KOPT-K1 (cell line): Measurements from ENCODE around the gene PPP2R5C.

ENCODE experiments used
- H3K27ac ChIP-seq: fragments of 200-600 bp; sonication (generic); 2 replicates; pipeline ENCODE4 v1.5.1; 2016; ENCODE audit warnings: antibody characterized with exemption, mild to moderate bottlenecking, low read depth, low read length; ENCODE audit not compliant: poor library complexity, severe bottlenecking
- H3K36me3 ChIP-seq: fragments of 200-600 bp; sonication (generic); 2 replicates; pipeline ENCODE4 v1.5.1; 2017; ENCODE audit warnings: antibody characterized with exemption, mild to moderate bottlenecking, low read length, moderate library complexity; ENCODE audit not compliant: insufficient read depth
- H3K9me3 ChIP-seq: fragments of 200-600 bp; sonication (generic); 2 replicates; pipeline ENCODE4 v1.5.1; 2017; ENCODE audit warnings: antibody characterized with exemption, low read length, mild to moderate bottlenecking; ENCODE audit not compliant: insufficient read depth, poor library complexity, severe bottlenecking

The PPP2R5C gene

GRCh38 chr14:101954501-101954900 is 193.0 kb downstream of the PPP2R5C start:
- no peaks in the 10 kb centered on the region for H3K36me3 ChIP-seq
- no peak overlapping the region for H3K27ac ChIP-seq
- no peaks in the 10 kb centered on the region for H3K9me3 ChIP-seq

- no peaks in the 10 kb centered on the region for H3K9me3 ChIP-seq
- H3K36me3 ChIP-seq, result no peaks in the 10 kb centered on the region
- H3K27ac ChIP-seq, result no peak overlapping the region
Observed at GRCh38 chr14:101955695-101956161, 194.2 kb downstream of the PPP2R5C start.

GRCh38 chr14:101956179-101956885 is 194.8 kb downstream of the PPP2R5C start:
- H3K27ac ChIP-seq, result no peak overlapping the region
- H3K9me3 ChIP-seq, result no peaks in the 10 kb centered on the region

GRCh38 chr14:101957406-101958234 is 196.1 kb downstream of the PPP2R5C start:
- Histone ChIP-seq H3K27ac (no peak overlapping the region), H3K9me3 (no peaks in the 10 kb centered on the region), H3K36me3 (no peaks in the 10 kb centered on the region)

More at GRCh38 chr14:101956179-101956885, 194.8 kb downstream of the PPP2R5C start:
- H3K36me3 ChIP-seq, result no peaks in the 10 kb centered on the region

GRCh38 chr14:101958418-101959180 is 197.1 kb downstream of the PPP2R5C start:
- Histone ChIP-seq H3K9me3 (no peaks in the 10 kb centered on the region), H3K27ac (no peak overlapping the region), H3K36me3 (no peaks in the 10 kb centered on the region)

GRCh38 chr14:101959277-101959676 is 197.8 kb downstream of the PPP2R5C start:
- Histone ChIP-seq H3K9me3 (no peaks in the 10 kb centered on the region), H3K27ac (no peak overlapping the region), H3K36me3 (no peaks in the 10 kb centered on the region)

GRCh38 chr14:101960225-101960624 is 198.7 kb downstream of the PPP2R5C start:
- no peaks in the 10 kb centered on the region for H3K9me3 ChIP-seq
- H3K36me3 ChIP-seq, result no peaks in the 10 kb centered on the region
- no peak overlapping the region for H3K27ac ChIP-seq

- no peaks in the 10 kb centered on the region for H3K36me3 ChIP-seq
- no peaks in the 10 kb centered on the region for H3K9me3 ChIP-seq
- H3K27ac ChIP-seq, result no peak overlapping the region
Observed at GRCh38 chr14:101961011-101961721, 199.7 kb downstream of the PPP2R5C start.

GRCh38 chr14:101961746-101962502 is 200.4 kb downstream of the PPP2R5C start:
- H3K9me3 ChIP-seq, result no peaks in the 10 kb centered on the region
- H3K27ac ChIP-seq, result no peak overlapping the region
- no peaks in the 10 kb centered on the region for H3K36me3 ChIP-seq

GRCh38 chr14:101962503-101962874 is 201.0 kb downstream of the PPP2R5C start:
- peaks cover 2% of the 10 kb centered on the region; the same call in 1 of the 2 replicates for H3K36me3 ChIP-seq
- H3K9me3 ChIP-seq, result no peaks in the 10 kb centered on the region
- H3K27ac ChIP-seq, result no peak overlapping the region

- peaks cover 7% of the 10 kb centered on the region for H3K36me3 ChIP-seq
- no peak overlapping the region for H3K27ac ChIP-seq
- no peaks in the 10 kb centered on the region for H3K9me3 ChIP-seq
Observed at GRCh38 chr14:101963052-101963451, 201.5 kb downstream of the PPP2R5C start.

GRCh38 chr14:101963656-101964296 is 202.3 kb downstream of the PPP2R5C start:
- H3K9me3 ChIP-seq, result no peaks in the 10 kb centered on the region
- H3K36me3 ChIP-seq, result peaks cover 14% of the 10 kb centered on the region
- peak overlapping the region; percentile 87 for H3K27ac ChIP-seq

- Histone ChIP-seq H3K36me3 (peaks cover 21% of the 10 kb centered on the region), H3K9me3 (no peaks in the 10 kb centered on the region), H3K27ac (peak within 1 kb of the TSS; percentile 87)
Observed at GRCh38 chr14:101964297-101965180, 203.0 kb downstream of the PPP2R5C start, which contains the start of gene DYNC1H1. Gene DYNC1H1 (plus strand): TSS chr14:101964573. CDS start chr14:101964692, 119 bp downstream.
